HCT116 (cell line): ENCODE results near the gene ASB15. TPM values are rescaled to one million over a fixed set of nuclear protein-coding genes. Genes with fewer than 3 reads are reported as not detected.

Source experiments
- ATAC-seq: fragments of 200-7000 bp; cut with Tn5 transposase; 2 replicates; pipeline ENCODE4 v1.9.1; 2020; ENCODE audit warnings: mild to moderate bottlenecking, moderate library complexity
- BruUV-seq: library from RNA; stranded (reverse); fragments of 400-500 nt; replicated peaks from 2 replicates; lab custom pipeline; 2021; lab: Mats Ljungman, UMichigan
- CTCF ChIA-PET: fragments of 300-600 bp; sonication (Branson Sonifier 250); formaldehyde crosslinking; loops from one replicate; lab custom pipeline; 2021; ENCODE audit warnings: antibody characterized with exemption; lab: Charles Lee
- POLR2A ChIA-PET: fragments of 300-600, 350-600 bp; sonication (Branson Sonifier 250); formaldehyde crosslinking; loops from one replicate; lab custom pipeline; 2021; ENCODE audit warnings: antibody characterized with exemption; lab: Charles Lee
- RAD21 ChIA-PET, 2 experiments: fragments of 300-600 bp; sonication (Branson Sonifier 250); formaldehyde crosslinking; loops; one replicate each; lab custom pipeline; 2023; ENCODE audit warnings: low total read pairs in 2 of 2; ENCODE audit not compliant: uncharacterized antibody in 2 of 2, unreplicated experiment in 2 of 2, low non-redundant PET in 1 of 2; lab: Charles Lee
- DNase-seq: peaks from one replicate; pipeline ENCODE4 v3.0.0-alpha.2; 2010; ENCODE audit warnings: low read depth, low spot score
- H2AFZ ChIP-seq: fragments of 200-600 bp; shearing (Covaris generic), sonication (generic); 2 replicates; pipeline ENCODE4 v1.6.1; 2017; ENCODE audit warnings: low read depth, mixed run types, mixed read lengths, antibody characterized with exemption, low read length; ENCODE audit not compliant: poor library complexity, severe bottlenecking
- H3K27ac ChIP-seq: 2 replicates; pipeline ENCODE4 v1.5.1; 2012; ENCODE audit warnings: low read depth, low read length
- H3K27me3 ChIP-seq: fragments of 200-600 bp; sonication (generic); 2 replicates; pipeline ENCODE4 v1.6.1; 2016; ENCODE audit warnings: mixed run types, low read length, mixed read lengths; ENCODE audit not compliant: insufficient read depth
- H3K36me3 ChIP-seq, 2 experiments: fragments of 200-500 bp in 1 of 2; fragments of 200-600 bp in 1 of 2; sonication (Bioruptor generic) in 1 of 2; sonication (generic) in 1 of 2; 2 replicates each; pipeline versions ENCODE4 v1.5.1 to v1.6.1; 2014 to 2016; ENCODE audit warnings: low read length in 2 of 2, inconsistent platforms in 1 of 2, mixed read lengths in 1 of 2, mixed run types in 1 of 2; ENCODE audit not compliant: insufficient read depth in 2 of 2, control insufficient read depth in 1 of 2
- H3K4me1 ChIP-seq, 2 experiments: fragments of 200-600 bp in 1 of 2; sonication (generic) in 1 of 2; 2 replicates each; pipeline versions ENCODE4 v1.5.1 to v1.6.1; 2012 to 2017; ENCODE audit warnings: low read length in 2 of 2, inconsistent platforms in 1 of 2, mild to moderate bottlenecking in 1 of 2, mixed read lengths in 1 of 2, mixed run types in 1 of 2, moderate library complexity in 1 of 2; ENCODE audit not compliant: insufficient read depth in 2 of 2, control insufficient read depth in 1 of 2
- H3K4me2 ChIP-seq: fragments of 200-600 bp; sonication (generic); 2 replicates; pipeline ENCODE4 v1.6.1; 2017; ENCODE audit warnings: mixed run types, low read length, mixed read lengths
- H3K4me3 ChIP-seq, 2 experiments: fragments of 200-600 bp in 1 of 2; sonication (generic) in 1 of 2; replicated peaks in 1 of 2; 2 replicates each; pipeline ENCODE4 v1.5.1; 2011 to 2016; ENCODE audit warnings: low read length in 2 of 2, control low read depth in 1 of 2, low read depth in 1 of 2, mild to moderate bottlenecking in 1 of 2, mixed read lengths in 1 of 2, mixed run types in 1 of 2
- H3K79me2 ChIP-seq: fragments of 200-600 bp; sonication (generic); 2 replicates; pipeline ENCODE4 v1.6.1; 2017; ENCODE audit warnings: mild to moderate bottlenecking, mixed run types, low read length, moderate library complexity, mixed read lengths; ENCODE audit not compliant: insufficient read depth
- H3K9ac ChIP-seq: fragments of 200-600 bp; sonication (generic); 2 replicates; pipeline ENCODE4 v1.6.1; 2016; ENCODE audit warnings: low read length, mixed read lengths
- H3K9me2 ChIP-seq: fragments of 200-600 bp; sonication (generic), shearing (Covaris generic); 2 replicates; pipeline ENCODE4 v1.6.1; 2017; ENCODE audit warnings: mixed run types, mild to moderate bottlenecking, moderate library complexity; ENCODE audit not compliant: insufficient read depth
- H3K9me3 ChIP-seq, 2 experiments: fragments of 200-500 bp in 1 of 2; fragments of 200-600 bp in 1 of 2; sonication (Bioruptor generic) in 1 of 2; sonication (generic) in 1 of 2; 2 replicates each; pipeline ENCODE4 v1.6.1; 2014 to 2017; ENCODE audit warnings: low read length in 2 of 2, mixed read lengths in 2 of 2, inconsistent platforms in 1 of 2, low read depth in 1 of 2, mild to moderate bottlenecking in 1 of 2, mixed run types in 1 of 2, moderate library complexity in 1 of 2; ENCODE audit not compliant: control insufficient read depth in 1 of 2, insufficient read depth in 1 of 2
- H4K20me1 ChIP-seq: fragments of 200-600 bp; sonication (generic), shearing (Covaris generic); 2 replicates; pipeline ENCODE4 v1.6.1; 2017; ENCODE audit warnings: mixed run types, mild to moderate bottlenecking, moderate library complexity; ENCODE audit not compliant: insufficient read depth
- CEBPB ChIP-seq: IDR thresholded peaks from 2 replicates; pipeline ENCODE4 v1.6.1; 2012; ENCODE audit warnings: low read depth
- EGR1 ChIP-seq: IDR thresholded peaks from 2 replicates; pipeline ENCODE4 v1.6.1; 2012; ENCODE audit warnings: low read depth
- ELF1 ChIP-seq: IDR thresholded peaks from 2 replicates; pipeline ENCODE4 v1.6.1; 2012; ENCODE audit warnings: low read depth, borderline replicate concordance
- EZH2 ChIP-seq: fragments of 200-600 bp; sonication (generic); IDR thresholded peaks from 2 replicates; pipeline ENCODE4 v1.6.1; 2017; ENCODE audit warnings: antibody characterized with exemption, mixed run types
- EZH2phosphoT487 ChIP-seq: fragments of 200-600 bp; IDR thresholded peaks from 2 replicates; pipeline ENCODE4 v1.6.1; 2018; ENCODE audit warnings: antibody characterized with exemption, borderline replicate concordance
- FOSL1 ChIP-seq: IDR thresholded peaks from 2 replicates; pipeline ENCODE4 v1.6.1; 2012; ENCODE audit warnings: low read depth
- JUND ChIP-seq: IDR thresholded peaks from 2 replicates; pipeline ENCODE4 v1.6.1; 2012
- MAX ChIP-seq: IDR thresholded peaks from 2 replicates; pipeline ENCODE4 v1.6.1; 2012
- POLR2A ChIP-seq: IDR thresholded peaks from 2 replicates; pipeline ENCODE4 v1.7.0; 2011; ENCODE audit warnings: borderline replicate concordance; ENCODE audit not compliant: insufficient read depth, insufficient read length; ENCODE audit errors: extremely low read depth
- RAD21 ChIP-seq: IDR thresholded peaks from 2 replicates; pipeline ENCODE4 v1.6.1; 2012; ENCODE audit warnings: low read depth, mild to moderate bottlenecking
- SIN3A ChIP-seq: IDR thresholded peaks from 2 replicates; pipeline ENCODE4 v1.6.1; 2012; ENCODE audit warnings: low read depth
- SP1 ChIP-seq: IDR thresholded peaks from 2 replicates; pipeline ENCODE4 v1.6.1; 2012; ENCODE audit warnings: low read depth
- SRF ChIP-seq: IDR thresholded peaks from 2 replicates; pipeline ENCODE4 v1.6.1; 2012; ENCODE audit warnings: low read depth
- TCF7L2 ChIP-seq: IDR thresholded peaks from 2 replicates; pipeline ENCODE4 v1.7.0; 2011; ENCODE audit warnings: borderline replicate concordance, inconsistent platforms; ENCODE audit not compliant: insufficient read depth, insufficient read length; ENCODE audit errors: extremely low read depth
- YY1 ChIP-seq: IDR thresholded peaks from 2 replicates; pipeline ENCODE4 v1.6.1; 2011; ENCODE audit warnings: low read length, low read depth, moderate library complexity, mild to moderate bottlenecking; ENCODE audit not compliant: insufficient replicate concordance; ENCODE audit errors: extremely low read depth
- ZFX ChIP-seq: fragments of 450-650 bp; IDR thresholded peaks from 2 replicates; pipeline ENCODE4 v1.6.1; 2017
- ZNF274 ChIP-seq: fragments of 200-500 bp; sonication (Bioruptor generic); IDR thresholded peaks from 2 replicates; pipeline ENCODE4 v1.6.1; 2014; ENCODE audit warnings: mild to moderate bottlenecking, low read depth, low read length, inconsistent platforms
- intact Hi-C: fragments of 100-400 bp; cut with micrococcal nuclease; formaldehyde crosslinking; loops from 2 replicates; pipeline ENCODE4 v1.10.0; 2022
- total RNA-seq: library from RNA; stranded (reverse); gene quantifications from one replicate; pipeline ENCODE4 v1.2.1, GENCODE V29; 2021; ENCODE audit not compliant: unreplicated experiment
- TF ChIP-seq, protein P1 (sequence below): IDR thresholded peaks from 2 replicates; pipeline ENCODE4 v1.6.1; 2012; ENCODE audit warnings: low read depth

Gene ASB15
- total RNA-seq, 1 experiment from 2014 or later: not detected

- Histone ChIP-seq H3K4me2 (no peak overlapping the region), H3K9me3 (no peaks in the 10 kb centered on the region), H3K9ac (no peak overlapping the region), H3K79me2 (no peaks in the 10 kb centered on the region), H3K27ac (no peak overlapping the region), H3K36me3 (peaks cover 4 to 7% of the 10 kb centered on the region in 2 experiments; a peak in 3 of 4 replicates), H3K27me3 (no peaks in the 10 kb centered on the region), H3K9me2 (no peaks in the 10 kb centered on the region), H3K4me1 (no peaks in the 10 kb centered on the region), H4K20me1 (no peaks in the 10 kb centered on the region), H3K4me3 (no peak overlapping the region), H2AFZ (no peak overlapping the region)
- RAD21 ChIA-PET: no interaction called here
- no peak for DNase-seq
- POLR2A ChIA-PET: no interaction called here
- intact Hi-C loops: loop anchor here (5.0 kb wide), 2 partner anchors 98 to 188 kb away; no protein-coding TSS in a partner anchor
- no peak for TF ChIP-seq CEBPB
- no peak for TF ChIP-seq SRF
- TF ChIP-seq TCF7L2: no peak
- no peak for TF ChIP-seq EGR1
- TF ChIP-seq JUND: no peak
- no peak for TF ChIP-seq EZH2
- no peak for ATAC-seq
- no TSS peak for BruUV-seq
- CTCF ChIA-PET: no interaction called here
Measured at GRCh38 chr7:123680580-123680979, 79.0 kb downstream of the ASB15 start.

DNA sequence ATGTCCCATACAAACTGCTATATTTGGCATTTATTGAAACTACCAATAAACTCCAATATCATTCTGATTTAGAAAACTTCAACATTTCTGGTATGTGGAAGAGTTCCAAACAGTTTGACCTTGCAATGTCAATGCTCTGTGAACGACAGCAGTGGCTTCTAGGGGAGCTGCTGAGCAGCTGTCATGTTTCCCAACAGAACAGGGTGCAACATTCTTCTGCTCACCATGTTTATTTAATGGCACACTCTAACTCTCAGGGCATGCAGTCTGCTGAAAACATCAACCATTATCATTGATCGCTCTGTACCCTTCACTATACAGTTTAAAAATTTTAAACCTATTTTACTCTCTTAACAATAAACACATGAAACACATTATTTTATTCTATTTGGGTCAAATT lies 79.9 kb downstream of the ASB15 start:
- ATAC-seq (no peak), DNase-seq (no peak)
- Histone ChIP-seq H4K20me1 (no peaks in the 10 kb centered on the region), H3K27ac (no peak overlapping the region), H3K9me2 (no peaks in the 10 kb centered on the region), H3K4me1 (no peaks in the 10 kb centered on the region), H2AFZ (no peak overlapping the region), H3K27me3 (no peaks in the 10 kb centered on the region), H3K4me2 (no peak overlapping the region), H3K9me3 (no peaks in the 10 kb centered on the region), H3K4me3 (no peak overlapping the region), H3K36me3 (peaks cover 4 to 7% of the 10 kb centered on the region in 2 experiments; a peak in 3 of 4 replicates), H3K79me2 (no peaks in the 10 kb centered on the region), H3K9ac (no peak overlapping the region)
- BruUV-seq: no TSS peak
- POLR2A ChIA-PET: no interaction called here
- CTCF ChIA-PET: interaction anchor here (1.6 kb wide), 1 partner anchor 12 kb away, joined by 8 read pairs; no protein-coding TSS in a partner anchor
- RAD21 ChIA-PET: no interaction called here
- intact Hi-C loops: loop anchor here (5.0 kb wide), 2 partner anchors 99 to 189 kb away; no protein-coding TSS in a partner anchor
- TF ChIP-seq MAX (no peak), ELF1 (no peak), EGR1 (no peak), YY1 (no peak), SP1 (no peak), POLR2A (no peak), FOSL1 (no peak), ZNF274 (no peak), EZH2 (no peak), SIN3A (no peak), ZFX (no peak), EZH2phosphoT487 (no peak), RAD21 (no peak)
- TF ChIP-seq, protein P1, sequence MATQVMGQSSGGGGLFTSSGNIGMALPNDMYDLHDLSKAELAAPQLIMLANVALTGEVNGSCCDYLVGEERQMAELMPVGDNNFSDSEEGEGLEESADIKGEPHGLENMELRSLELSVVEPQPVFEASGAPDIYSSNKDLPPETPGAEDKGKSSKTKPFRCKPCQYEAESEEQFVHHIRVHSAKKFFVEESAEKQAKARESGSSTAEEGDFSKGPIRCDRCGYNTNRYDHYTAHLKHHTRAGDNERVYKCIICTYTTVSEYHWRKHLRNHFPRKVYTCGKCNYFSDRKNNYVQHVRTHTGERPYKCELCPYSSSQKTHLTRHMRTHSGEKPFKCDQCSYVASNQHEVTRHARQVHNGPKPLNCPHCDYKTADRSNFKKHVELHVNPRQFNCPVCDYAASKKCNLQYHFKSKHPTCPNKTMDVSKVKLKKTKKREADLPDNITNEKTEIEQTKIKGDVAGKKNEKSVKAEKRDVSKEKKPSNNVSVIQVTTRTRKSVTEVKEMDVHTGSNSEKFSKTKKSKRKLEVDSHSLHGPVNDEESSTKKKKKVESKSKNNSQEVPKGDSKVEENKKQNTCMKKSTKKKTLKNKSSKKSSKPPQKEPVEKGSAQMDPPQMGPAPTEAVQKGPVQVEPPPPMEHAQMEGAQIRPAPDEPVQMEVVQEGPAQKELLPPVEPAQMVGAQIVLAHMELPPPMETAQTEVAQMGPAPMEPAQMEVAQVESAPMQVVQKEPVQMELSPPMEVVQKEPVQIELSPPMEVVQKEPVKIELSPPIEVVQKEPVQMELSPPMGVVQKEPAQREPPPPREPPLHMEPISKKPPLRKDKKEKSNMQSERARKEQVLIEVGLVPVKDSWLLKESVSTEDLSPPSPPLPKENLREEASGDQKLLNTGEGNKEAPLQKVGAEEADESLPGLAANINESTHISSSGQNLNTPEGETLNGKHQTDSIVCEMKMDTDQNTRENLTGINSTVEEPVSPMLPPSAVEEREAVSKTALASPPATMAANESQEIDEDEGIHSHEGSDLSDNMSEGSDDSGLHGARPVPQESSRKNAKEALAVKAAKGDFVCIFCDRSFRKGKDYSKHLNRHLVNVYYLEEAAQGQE: no peak
